Peyer's patch (tissue), 4 donors: ENCODE results near the gene SSMEM1.
"Not testable (repeated sequence)": the region's sequence is repeated elsewhere in the genome, so short reads cannot be mapped to it uniquely, and the experiment has no call there.

Experiments used
- POLR2A ChIP-seq, 2 donors: fragments of 450-650 bp; IDR thresholded peaks; one replicate each; pipeline ENCODE4 v1.5.1; 2017; ENCODE audit warnings: antibody characterized with exemption in 2 of 2, mild to moderate bottlenecking in 2 of 2, moderate library complexity in 2 of 2
- TF ChIP-seq, protein P1 (sequence below), 6 experiments: fragments of 450-650 bp in 4 of 6; fragments of 200-600 bp in 2 of 6; sonication (generic) in 1 of 6; IDR thresholded peaks; one replicate each; pipeline ENCODE4 v1.5.1; 2017 to 2019; ENCODE audit warnings: antibody characterized with exemption in 6 of 6, mild to moderate bottlenecking in 3 of 6, moderate library complexity in 1 of 6

DNA sequence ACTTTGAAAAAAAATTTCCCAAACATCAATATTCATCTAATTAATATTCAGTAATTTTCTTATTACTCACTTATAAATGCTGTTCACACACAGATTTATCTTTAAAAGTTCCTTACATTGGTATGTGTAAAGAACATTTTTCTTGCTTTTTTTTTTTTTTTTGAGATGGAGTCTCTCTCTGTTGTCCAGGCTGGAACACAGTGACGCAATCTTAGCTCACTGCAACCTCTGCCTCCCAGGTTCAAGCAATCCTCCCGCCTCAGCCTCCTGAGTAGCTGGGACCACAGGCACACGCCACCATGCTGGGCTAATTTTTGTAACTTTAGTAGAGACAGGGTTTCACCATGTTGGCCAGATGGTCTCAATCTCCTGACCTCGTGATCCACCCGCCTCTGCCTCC, 23.3 kb upstream of the SSMEM1 start:
- TF ChIP-seq, protein P1, sequence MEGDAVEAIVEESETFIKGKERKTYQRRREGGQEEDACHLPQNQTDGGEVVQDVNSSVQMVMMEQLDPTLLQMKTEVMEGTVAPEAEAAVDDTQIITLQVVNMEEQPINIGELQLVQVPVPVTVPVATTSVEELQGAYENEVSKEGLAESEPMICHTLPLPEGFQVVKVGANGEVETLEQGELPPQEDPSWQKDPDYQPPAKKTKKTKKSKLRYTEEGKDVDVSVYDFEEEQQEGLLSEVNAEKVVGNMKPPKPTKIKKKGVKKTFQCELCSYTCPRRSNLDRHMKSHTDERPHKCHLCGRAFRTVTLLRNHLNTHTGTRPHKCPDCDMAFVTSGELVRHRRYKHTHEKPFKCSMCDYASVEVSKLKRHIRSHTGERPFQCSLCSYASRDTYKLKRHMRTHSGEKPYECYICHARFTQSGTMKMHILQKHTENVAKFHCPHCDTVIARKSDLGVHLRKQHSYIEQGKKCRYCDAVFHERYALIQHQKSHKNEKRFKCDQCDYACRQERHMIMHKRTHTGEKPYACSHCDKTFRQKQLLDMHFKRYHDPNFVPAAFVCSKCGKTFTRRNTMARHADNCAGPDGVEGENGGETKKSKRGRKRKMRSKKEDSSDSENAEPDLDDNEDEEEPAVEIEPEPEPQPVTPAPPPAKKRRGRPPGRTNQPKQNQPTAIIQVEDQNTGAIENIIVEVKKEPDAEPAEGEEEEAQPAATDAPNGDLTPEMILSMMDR (IDR thresholded peaks at IDR 0.05) = not testable (repeated sequence)
- not testable (repeated sequence) for TF ChIP-seq POLR2A (IDR thresholded peaks at IDR 0.05)
